Vagina (tissue), 2 donors: ENCODE results near the gene HTR1A.

Experiments
- POLR2A ChIP-seq, 2 donors: fragments of 450-650 bp; IDR thresholded peaks; one replicate each; pipeline ENCODE4 v1.6.1; 2017; ENCODE audit warnings: antibody characterized with exemption in 2 of 2, mild to moderate bottlenecking in 2 of 2, moderate library complexity in 2 of 2
- POLR2AphosphoS5 ChIP-seq, 2 donors: sonication (generic); formaldehyde crosslinking; IDR thresholded peaks; one replicate each; pipeline ENCODE4 v1.9.0; 2017; ENCODE audit warnings: antibody characterized with exemption in 2 of 2, mild to moderate bottlenecking in 2 of 2, low read depth in 1 of 2; ENCODE audit not compliant: insufficient read depth in 1 of 2
- TF ChIP-seq, protein P1 (sequence below), 3 experiments: fragments of 450-650 bp in 2 of 3; fragments of 200-600 bp in 1 of 3; sonication (generic) in 1 of 3; IDR thresholded peaks; one replicate each; pipeline ENCODE4 v1.5.1; 2017 to 2019; ENCODE audit warnings: antibody characterized with exemption in 3 of 3, mild to moderate bottlenecking in 2 of 3, moderate library complexity in 2 of 3

DNA sequence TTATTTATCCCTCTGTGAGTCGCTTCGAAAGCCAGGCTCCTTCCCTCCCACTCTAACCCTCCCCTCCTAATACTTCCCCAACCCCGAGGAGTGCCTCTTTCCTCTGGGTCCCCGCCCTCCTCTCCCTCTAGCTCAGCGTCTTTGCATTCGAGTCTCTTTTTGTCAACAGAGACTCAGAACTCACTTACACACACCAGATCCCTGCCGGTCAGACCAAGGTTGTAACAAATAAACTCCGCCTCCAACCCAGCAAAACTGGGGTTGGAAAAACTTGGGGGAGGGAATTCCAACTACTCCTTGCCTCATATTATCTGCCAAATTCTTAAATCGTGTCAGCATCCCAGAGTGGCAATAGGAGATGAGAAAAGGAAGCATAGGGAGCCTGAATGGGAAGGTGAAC lies at the start of gene HTR1A:
- TF ChIP-seq POLR2AphosphoS5 (IDR thresholded peaks at IDR 0.05; ENCODE audit: insufficient read depth in 1 of 2, low read depth in 1 of 2) (no peak), POLR2A (IDR thresholded peaks at IDR 0.05) (no peak)
- TF ChIP-seq, protein P1, sequence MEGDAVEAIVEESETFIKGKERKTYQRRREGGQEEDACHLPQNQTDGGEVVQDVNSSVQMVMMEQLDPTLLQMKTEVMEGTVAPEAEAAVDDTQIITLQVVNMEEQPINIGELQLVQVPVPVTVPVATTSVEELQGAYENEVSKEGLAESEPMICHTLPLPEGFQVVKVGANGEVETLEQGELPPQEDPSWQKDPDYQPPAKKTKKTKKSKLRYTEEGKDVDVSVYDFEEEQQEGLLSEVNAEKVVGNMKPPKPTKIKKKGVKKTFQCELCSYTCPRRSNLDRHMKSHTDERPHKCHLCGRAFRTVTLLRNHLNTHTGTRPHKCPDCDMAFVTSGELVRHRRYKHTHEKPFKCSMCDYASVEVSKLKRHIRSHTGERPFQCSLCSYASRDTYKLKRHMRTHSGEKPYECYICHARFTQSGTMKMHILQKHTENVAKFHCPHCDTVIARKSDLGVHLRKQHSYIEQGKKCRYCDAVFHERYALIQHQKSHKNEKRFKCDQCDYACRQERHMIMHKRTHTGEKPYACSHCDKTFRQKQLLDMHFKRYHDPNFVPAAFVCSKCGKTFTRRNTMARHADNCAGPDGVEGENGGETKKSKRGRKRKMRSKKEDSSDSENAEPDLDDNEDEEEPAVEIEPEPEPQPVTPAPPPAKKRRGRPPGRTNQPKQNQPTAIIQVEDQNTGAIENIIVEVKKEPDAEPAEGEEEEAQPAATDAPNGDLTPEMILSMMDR (IDR thresholded peaks at IDR 0.05) = no peak
